GM23338 (cell line): ENCODE results near the gene COQ10A.

Source experiments
- CREB1 ChIP-seq: fragments of 250-450 bp; sonication (Bioruptor Pico); IDR thresholded peaks from 2 replicates; pipeline ENCODE4 v1.5.0; 2020; ENCODE audit warnings: low read depth, mild to moderate bottlenecking, moderate library complexity
- ETS1 ChIP-seq: IDR thresholded peaks from 2 replicates; pipeline ENCODE4 v1.6.1; 2016; ENCODE audit warnings: antibody characterized with exemption
- EZH2 ChIP-seq: fragments of 200-600 bp; sonication (generic); IDR thresholded peaks from one replicate; pipeline ENCODE4 v1.8.0; 2017; ENCODE audit warnings: antibody characterized with exemption, mild to moderate bottlenecking, low read depth; ENCODE audit not compliant: unreplicated experiment
- EZH2phosphoT487 ChIP-seq: fragments of 200-600 bp; sonication (generic); IDR thresholded peaks from one replicate; pipeline ENCODE4 v1.8.1; 2018; ENCODE audit warnings: antibody characterized with exemption; ENCODE audit not compliant: unreplicated experiment
- JUNB ChIP-seq: IDR thresholded peaks from one replicate; pipeline ENCODE4 v1.6.1; 2016; ENCODE audit warnings: antibody characterized with exemption; ENCODE audit not compliant: unreplicated experiment
- NANOG ChIP-seq: IDR thresholded peaks from 2 replicates; pipeline ENCODE4 v1.6.1; 2016; ENCODE audit warnings: antibody characterized with exemption, borderline replicate concordance
- POLR2AphosphoS5 ChIP-seq: IDR thresholded peaks from 2 replicates; pipeline ENCODE4 v1.6.1; 2016; ENCODE audit warnings: antibody characterized with exemption, low read depth
- STAT1 ChIP-seq: IDR thresholded peaks from one replicate; pipeline ENCODE4 v1.6.1; 2016; ENCODE audit warnings: antibody characterized with exemption; ENCODE audit not compliant: unreplicated experiment
- ZNF114 ChIP-seq: fragments of 250-450 bp; sonication (Bioruptor Pico); IDR thresholded peaks from 2 replicates; pipeline ENCODE4 v1.5.0; 2020; ENCODE audit warnings: mild to moderate bottlenecking, moderate library complexity
- ZNF331 ChIP-seq: fragments of 250-450 bp; sonication (Bioruptor Pico); IDR thresholded peaks from 2 replicates; pipeline ENCODE4 v1.5.0; 2020; ENCODE audit warnings: low read depth, mild to moderate bottlenecking, moderate library complexity
- ZNF462 ChIP-seq: fragments of 250-450 bp; sonication (Bioruptor Pico); IDR thresholded peaks from 2 replicates; pipeline ENCODE4 v1.5.0; 2020; ENCODE audit warnings: mild to moderate bottlenecking, moderate library complexity
- TF ChIP-seq, protein P1 (sequence below), 2 experiments: fragments of 200-600 bp in 1 of 2; sonication (generic) in 1 of 2; conservative IDR thresholded peaks; 2 replicates each; pipeline versions ENCODE4 v1.5.1 to v1.6.1; 2016 to 2017; ENCODE audit warnings: antibody characterized with exemption in 2 of 2, low read depth in 2 of 2, mild to moderate bottlenecking in 2 of 2, moderate library complexity in 1 of 2
- TF ChIP-seq, protein P2 (sequence below): IDR thresholded peaks from one replicate; pipeline ENCODE4 v1.6.1; 2018; ENCODE audit warnings: antibody characterized with exemption; ENCODE audit not compliant: unreplicated experiment

DNA sequence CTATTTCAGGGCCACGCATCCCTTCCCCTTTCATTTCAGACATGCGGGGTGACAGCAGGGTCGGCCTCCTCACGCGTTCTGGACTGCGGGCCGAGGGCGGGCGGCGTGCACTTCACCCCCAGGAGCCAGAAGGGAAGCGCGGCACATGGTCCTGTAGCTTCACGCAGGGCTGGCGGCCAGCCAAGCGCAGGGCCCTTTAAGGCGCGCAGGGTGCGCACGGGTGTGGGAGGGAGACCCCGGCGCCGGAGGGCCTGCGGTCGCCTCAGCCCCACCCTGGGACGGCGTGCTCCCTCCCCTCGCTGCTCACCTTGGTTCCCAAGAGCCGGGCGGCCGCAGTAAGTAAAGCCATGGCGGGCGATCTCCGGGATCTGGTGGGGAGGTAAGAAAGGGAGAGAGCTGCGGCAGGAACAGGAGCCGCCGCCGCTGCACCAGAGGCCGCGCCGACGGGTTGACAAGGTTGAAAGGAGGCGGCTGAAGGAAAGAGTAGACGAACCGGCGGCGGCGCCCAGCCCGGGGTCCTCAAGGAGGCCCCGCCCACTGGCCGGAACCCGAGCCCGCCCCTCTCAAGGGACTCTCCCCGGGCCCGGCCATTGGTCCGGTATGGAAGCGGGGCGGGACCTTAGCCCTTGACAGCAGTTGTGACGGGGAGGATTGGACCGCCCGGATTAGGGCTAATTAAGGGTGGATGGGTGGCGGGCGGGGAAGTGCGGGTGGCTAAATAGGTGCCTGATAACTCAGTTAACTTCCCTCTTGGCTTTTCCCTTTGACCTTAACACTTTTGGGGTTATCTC is 33.3 kb downstream of the COQ10A start, which contains the start of gene CS:
- no peak for TF ChIP-seq EZH2phosphoT487
- no peak for TF ChIP-seq JUNB
- TF ChIP-seq, protein P1, sequence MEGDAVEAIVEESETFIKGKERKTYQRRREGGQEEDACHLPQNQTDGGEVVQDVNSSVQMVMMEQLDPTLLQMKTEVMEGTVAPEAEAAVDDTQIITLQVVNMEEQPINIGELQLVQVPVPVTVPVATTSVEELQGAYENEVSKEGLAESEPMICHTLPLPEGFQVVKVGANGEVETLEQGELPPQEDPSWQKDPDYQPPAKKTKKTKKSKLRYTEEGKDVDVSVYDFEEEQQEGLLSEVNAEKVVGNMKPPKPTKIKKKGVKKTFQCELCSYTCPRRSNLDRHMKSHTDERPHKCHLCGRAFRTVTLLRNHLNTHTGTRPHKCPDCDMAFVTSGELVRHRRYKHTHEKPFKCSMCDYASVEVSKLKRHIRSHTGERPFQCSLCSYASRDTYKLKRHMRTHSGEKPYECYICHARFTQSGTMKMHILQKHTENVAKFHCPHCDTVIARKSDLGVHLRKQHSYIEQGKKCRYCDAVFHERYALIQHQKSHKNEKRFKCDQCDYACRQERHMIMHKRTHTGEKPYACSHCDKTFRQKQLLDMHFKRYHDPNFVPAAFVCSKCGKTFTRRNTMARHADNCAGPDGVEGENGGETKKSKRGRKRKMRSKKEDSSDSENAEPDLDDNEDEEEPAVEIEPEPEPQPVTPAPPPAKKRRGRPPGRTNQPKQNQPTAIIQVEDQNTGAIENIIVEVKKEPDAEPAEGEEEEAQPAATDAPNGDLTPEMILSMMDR (conservative IDR thresholded peaks at IDR 0.05; ENCODE audit: low read depth in 2 of 2): no peak
- TF ChIP-seq EZH2: no peak
- TF ChIP-seq, protein P2, sequence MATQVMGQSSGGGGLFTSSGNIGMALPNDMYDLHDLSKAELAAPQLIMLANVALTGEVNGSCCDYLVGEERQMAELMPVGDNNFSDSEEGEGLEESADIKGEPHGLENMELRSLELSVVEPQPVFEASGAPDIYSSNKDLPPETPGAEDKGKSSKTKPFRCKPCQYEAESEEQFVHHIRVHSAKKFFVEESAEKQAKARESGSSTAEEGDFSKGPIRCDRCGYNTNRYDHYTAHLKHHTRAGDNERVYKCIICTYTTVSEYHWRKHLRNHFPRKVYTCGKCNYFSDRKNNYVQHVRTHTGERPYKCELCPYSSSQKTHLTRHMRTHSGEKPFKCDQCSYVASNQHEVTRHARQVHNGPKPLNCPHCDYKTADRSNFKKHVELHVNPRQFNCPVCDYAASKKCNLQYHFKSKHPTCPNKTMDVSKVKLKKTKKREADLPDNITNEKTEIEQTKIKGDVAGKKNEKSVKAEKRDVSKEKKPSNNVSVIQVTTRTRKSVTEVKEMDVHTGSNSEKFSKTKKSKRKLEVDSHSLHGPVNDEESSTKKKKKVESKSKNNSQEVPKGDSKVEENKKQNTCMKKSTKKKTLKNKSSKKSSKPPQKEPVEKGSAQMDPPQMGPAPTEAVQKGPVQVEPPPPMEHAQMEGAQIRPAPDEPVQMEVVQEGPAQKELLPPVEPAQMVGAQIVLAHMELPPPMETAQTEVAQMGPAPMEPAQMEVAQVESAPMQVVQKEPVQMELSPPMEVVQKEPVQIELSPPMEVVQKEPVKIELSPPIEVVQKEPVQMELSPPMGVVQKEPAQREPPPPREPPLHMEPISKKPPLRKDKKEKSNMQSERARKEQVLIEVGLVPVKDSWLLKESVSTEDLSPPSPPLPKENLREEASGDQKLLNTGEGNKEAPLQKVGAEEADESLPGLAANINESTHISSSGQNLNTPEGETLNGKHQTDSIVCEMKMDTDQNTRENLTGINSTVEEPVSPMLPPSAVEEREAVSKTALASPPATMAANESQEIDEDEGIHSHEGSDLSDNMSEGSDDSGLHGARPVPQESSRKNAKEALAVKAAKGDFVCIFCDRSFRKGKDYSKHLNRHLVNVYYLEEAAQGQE: no peak
- peak; percentile 63 for TF ChIP-seq POLR2AphosphoS5
- peak; percentile 69 for TF ChIP-seq CREB1
- no peak for TF ChIP-seq ZNF331 (CRISPR knock-in tag)
- TF ChIP-seq ZNF114 (CRISPR knock-in tag): no peak
- TF ChIP-seq STAT1: no peak
- TF ChIP-seq ETS1: 0 out of 2 replicates have a peak, but pooled peaks have one; percentile 1
- no peak; the same call in 1 of the 2 replicates for TF ChIP-seq NANOG
- no peak for TF ChIP-seq ZNF462 (CRISPR knock-in tag)
